Skin epidermis (tissue), 12 donors: ENCODE results near the gene RPL36AL.

Source experiments
- H3K27ac ChIP-seq, 21 experiments: fragments of 200-600 bp; sonication (generic) in 11 of 21; one replicate each; pipeline ENCODE4 v1.5.0; 2020; ENCODE audit warnings: mild to moderate bottlenecking in 3 of 21, inconsistent platforms in 2 of 21, moderate library complexity in 2 of 21
- H3K4me3 ChIP-seq, 7 experiments: fragments of 200-600 bp; sonication (generic) in 2 of 7; one replicate each; pipeline ENCODE4 v1.5.0; 2020; ENCODE audit warnings: inconsistent platforms in 2 of 7, mild to moderate bottlenecking in 2 of 7, moderate library complexity in 1 of 7

Gene RPL36AL

GRCh38 chr14:49621114-49621881 is 872 bp upstream of the RPL36AL start:
- Histone ChIP-seq H3K27ac (peak overlapping the region; percentile 58 to 98 (median 94)), H3K4me3 (peak overlapping the region; percentile 59 to 85 (median 79))

DNA sequence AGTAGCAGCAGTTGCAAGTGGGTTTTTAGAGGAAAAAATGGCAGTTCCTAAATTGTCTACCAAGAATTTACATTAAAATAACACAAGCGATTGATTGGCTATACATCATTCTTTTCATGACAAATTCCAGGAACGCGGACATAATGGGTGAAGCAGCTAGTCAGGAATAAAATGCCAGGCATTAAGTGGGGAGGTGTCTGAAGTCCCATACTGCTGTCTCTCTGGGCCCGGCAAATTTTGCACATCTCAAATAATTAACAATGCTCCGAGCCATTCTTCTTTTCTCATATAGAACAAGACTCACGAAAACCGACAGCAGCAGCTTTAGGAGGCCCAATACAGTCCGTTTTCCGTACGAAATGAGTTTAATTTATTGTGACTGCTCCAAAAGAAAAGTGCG is 696 bp downstream of the RPL36AL start:
- peak overlapping the region; percentile 34 to 98 (median 94) for H3K27ac ChIP-seq

DNA sequence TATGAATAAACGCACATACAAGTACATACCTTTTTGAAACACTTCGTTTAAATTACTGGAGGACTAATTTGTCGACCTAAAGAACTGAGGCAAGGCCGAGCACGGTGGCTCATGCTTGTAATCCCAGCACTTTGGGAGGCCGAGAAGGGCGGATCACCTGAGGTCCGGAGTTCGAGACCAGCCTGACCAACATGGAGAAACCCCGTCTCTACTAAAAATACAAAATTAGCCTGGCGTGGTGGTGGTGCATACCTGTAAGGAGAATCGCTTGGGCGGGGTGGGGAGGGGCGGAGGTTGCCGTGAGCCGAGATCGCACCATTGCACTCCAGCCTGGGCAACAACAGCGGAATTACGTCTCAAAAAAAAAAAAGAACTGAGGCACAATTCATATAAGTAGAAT is 1.2 kb downstream of the RPL36AL start:
- Histone ChIP-seq H3K27ac (peak overlapping the region in 14 of 21 experiments; percentile 88 to 98 (median 96)), H3K4me3 (peak overlapping the region; percentile 59 to 85 (median 79))

More for the DNA sequence above, 696 bp downstream of the RPL36AL start:
- peak overlapping the region; percentile 59 to 85 (median 79) for H3K4me3 ChIP-seq

DNA sequence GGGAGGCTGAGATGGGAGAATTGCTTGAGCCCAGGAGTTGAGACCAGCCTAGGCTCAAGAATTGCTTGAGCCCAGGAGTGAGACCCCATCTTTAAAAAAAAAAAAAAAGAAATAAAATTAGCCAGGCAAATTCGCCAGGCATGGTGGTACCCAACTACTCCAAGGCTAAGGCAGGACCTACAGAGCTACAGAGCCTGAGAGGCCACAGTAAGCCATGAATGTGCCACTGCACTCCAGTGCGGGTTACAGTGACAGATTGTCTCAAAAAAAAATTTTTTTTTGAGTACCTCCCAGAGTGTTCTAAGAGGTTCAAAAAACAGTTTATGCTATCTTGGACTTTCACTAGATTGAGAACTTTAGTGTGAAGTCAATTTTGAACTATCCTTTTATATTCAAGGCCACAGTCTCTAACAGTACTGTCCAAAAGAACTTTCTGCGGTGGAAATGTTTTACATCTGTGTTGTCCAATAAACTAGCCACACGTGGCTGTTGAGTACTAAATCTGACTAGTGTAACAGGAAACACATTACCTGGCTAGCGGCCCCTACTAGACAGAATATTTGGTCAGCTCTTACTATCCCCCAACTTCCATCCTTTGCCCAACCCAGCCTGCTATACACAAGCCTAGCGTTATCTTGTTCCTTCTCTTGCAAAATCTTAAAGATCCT is 2.4 kb downstream of the RPL36AL start:
- no peak overlapping the region for H3K27ac ChIP-seq
- no peak overlapping the region for H3K4me3 ChIP-seq

GRCh38 chr14:49615776-49616175 is 4.7 kb downstream of the RPL36AL start:
- Histone ChIP-seq H3K27ac (no peak overlapping the region), H3K4me3 (no peak overlapping the region)

DNA sequence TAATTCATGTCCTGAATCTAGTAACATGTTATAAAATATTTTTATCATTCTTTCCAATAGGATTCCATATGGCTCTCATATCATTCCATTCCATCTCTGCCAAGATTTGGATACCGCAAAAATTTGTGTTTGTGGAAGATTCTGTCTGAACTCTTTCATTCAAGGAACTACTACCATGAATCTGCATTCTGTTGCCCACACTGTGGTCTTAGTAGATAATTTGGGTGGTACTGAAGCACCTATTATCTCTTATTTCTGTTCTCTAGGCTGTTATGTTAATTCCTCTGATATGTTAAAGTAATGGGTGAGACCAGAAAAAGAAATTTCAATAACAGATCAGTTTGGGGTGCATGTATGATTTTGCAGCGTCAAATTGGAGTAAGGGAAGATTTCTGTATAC is 6.2 kb downstream of the RPL36AL start:
- no peak overlapping the region for H3K4me3 ChIP-seq
- no peak overlapping the region for H3K27ac ChIP-seq

DNA sequence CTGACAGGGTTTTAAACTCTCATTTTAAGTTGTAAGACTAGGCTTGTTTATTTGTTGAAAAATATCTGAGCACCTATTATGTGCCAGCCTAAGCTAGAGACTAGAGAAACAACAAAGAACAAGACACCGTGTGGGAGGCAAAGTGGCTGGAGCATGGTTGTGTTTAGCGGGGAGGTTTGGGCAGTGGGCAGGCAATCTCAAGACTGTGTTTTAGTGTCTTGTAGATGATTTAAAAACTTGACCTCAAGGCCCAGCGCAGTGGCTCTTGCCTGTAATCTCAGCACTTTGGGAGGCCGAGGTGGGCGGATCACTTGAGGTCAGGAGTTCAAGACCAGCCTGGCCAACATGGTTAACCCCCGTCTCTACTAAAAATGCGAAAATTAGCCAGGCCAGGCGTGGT is 7.8 kb downstream of the RPL36AL start:
- Histone ChIP-seq H3K4me3 (no peak overlapping the region), H3K27ac (no peak overlapping the region)

- H3K27ac ChIP-seq = no peak overlapping the region
- H3K4me3 ChIP-seq = no peak overlapping the region
These were observed 8.2 kb downstream of the RPL36AL start for GRCh38 chr14:49612251-49612650.

- no peak overlapping the region for H3K27ac ChIP-seq
- no peak overlapping the region for H3K4me3 ChIP-seq
These were observed 12.8 kb downstream of the RPL36AL start for GRCh38 chr14:49607583-49607982.

- Histone ChIP-seq H3K27ac (peak within 1 kb of the TSS; percentile 88 to 100 (median 97)), H3K4me3 (peak within 1 kb of the TSS; percentile 65 to 92 (median 84))
These were observed 21.7 kb downstream of the RPL36AL start, which contains the start of gene LRR1 for GRCh38 chr14:49598485-49599300. LRR1 (plus strand) TSS chr14:49598940; CDS start chr14:49599021, 81 bp downstream.

GRCh38 chr14:49598189-49598484 is 22.3 kb downstream of the RPL36AL start:
- H3K27ac ChIP-seq = peak overlapping the region; percentile 88 to 100 (median 97)

GRCh38 chr14:49594347-49595091 is 25.9 kb downstream of the RPL36AL start:
- H3K27ac ChIP-seq = peak overlapping the region in 2 of 21 experiments; percentile 7 to 30

More at GRCh38 chr14:49598189-49598484, 22.3 kb downstream of the RPL36AL start:
- H3K4me3 ChIP-seq = peak overlapping the region; percentile 65 to 92 (median 84)

GRCh38 chr14:49593016-49593415 is 27.4 kb downstream of the RPL36AL start:
- no peak overlapping the region for H3K27ac ChIP-seq
- no peak overlapping the region for H3K4me3 ChIP-seq

More at GRCh38 chr14:49594347-49595091, 25.9 kb downstream of the RPL36AL start:
- H3K4me3 ChIP-seq = no peak overlapping the region

- Histone ChIP-seq H3K27ac (no peak overlapping the region), H3K4me3 (no peak overlapping the region)
These were observed 31.0 kb downstream of the RPL36AL start for GRCh38 chr14:49589387-49589786.

DNA sequence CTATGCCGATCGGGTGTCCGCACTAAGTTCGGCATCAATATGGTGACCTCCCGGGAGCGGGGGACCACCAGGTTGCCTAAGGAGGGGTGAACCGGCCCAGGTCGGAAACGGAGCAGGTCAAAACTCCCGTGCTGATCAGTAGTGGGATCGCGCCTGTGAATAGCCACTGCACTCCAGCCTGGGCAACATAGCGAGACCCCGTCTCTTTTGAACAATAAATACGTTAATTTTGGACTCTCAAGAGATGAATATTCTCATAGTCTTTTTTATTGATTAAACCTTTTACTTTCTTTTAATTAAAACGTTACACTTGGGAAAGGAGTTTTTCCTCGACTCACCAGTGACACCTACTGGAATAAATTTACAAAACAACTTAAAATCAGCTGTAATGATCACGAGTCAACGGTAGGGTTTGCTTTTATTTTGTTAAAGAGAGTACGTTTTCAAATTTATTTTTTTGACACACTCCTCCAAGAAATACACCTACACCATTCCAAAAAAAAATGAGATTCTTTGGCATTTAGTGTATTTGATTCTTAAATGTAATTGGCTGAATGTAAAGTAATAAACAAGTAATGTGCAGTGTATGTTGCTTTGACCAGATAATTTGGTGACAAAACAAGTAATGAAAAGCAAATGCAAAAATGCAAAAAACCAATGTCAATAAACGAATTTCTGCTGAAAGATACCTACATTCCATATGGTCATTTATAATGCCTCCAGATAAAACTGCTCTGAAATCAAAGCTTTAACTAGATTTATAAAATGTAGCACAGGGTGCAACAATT is 33.6 kb downstream of the RPL36AL start:
- Histone ChIP-seq H3K27ac (peak overlapping the region in 20 of 21 experiments; percentile 37 to 98 (median 92)), H3K4me3 (peak overlapping the region; percentile 69 to 98 (median 84))

DNA sequence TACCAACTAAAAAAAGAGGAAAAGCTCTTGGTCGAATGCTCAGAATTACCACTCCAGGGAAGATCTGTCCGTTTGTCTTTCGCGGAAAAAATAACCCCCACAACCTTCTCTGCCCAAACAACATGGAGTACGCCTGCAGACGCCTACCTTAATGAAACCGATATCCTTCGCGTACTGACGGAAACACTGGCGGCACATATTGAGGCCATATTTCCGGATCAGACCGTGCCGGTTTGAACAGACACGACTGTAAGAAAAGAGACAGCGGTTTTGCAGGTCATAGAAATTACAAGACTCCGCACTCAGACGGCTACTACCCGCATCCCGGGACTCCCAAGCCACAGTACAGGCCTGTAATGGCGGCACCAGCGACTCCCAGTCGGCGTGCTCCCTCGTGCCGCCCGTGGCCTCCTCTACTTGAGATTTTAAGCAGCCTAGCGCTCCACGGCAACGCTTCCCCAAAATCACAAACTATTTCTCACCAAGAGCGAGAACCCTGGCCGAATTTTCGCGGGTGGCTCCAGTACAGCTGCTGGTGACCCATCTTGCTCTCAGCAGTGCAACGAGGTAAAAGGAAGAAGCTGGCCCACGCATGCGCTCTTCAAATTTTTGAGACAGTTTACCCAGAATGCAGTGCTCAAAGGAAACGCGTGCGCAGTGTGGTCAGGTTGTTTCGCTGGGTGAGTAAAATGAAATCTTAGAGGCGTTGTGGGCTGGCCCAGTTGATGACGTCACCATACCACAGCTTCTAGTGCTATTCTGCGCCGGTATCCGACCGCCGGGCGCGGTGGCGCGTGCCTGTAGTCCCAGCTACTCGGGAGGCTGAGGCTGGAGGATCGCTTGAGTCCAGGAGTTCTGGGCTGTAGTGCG is 34.4 kb downstream of the RPL36AL start, which contains the start of gene RPS29:
TSS of gene RPS29 (minus strand) at position 578 of the 870 bp plus-strand sequence. CDS start at position 544, 34 bp downstream.
- Histone ChIP-seq H3K27ac (peak within 1 kb of the TSS; percentile 86 to 98 (median 93)), H3K4me3 (peak within 1 kb of the TSS; percentile 69 to 98 (median 84))

GRCh38 chr14:49584981-49585640 is 35.3 kb downstream of the RPL36AL start:
- peak overlapping the region in 19 of 21 experiments; percentile 2 to 98 (median 93) for H3K27ac ChIP-seq
- peak overlapping the region; percentile 69 to 98 (median 84) for H3K4me3 ChIP-seq
